Activated CD4-positive, alpha-beta T cell treated with anti-CD3 and anti-CD28 coated beads, Interleukin-2, amount 50 U/mL, for 1 hour (primary cell): ENCODE data around the gene HRC.
"Not testable (repeated sequence)": the region's sequence is repeated elsewhere in the genome, so short reads cannot be mapped to it uniquely, and the experiment has no call there.

Experiments used
- DNase-seq: peaks from one replicate; pipeline ENCODE4 v3.0.0-alpha.2; 2020

Gene HRC

GRCh38 chr19:49155005-49155819, at the start of gene HRC:
TSS of gene HRC (minus strand) at chr19:49155396. CDS start at chr19:49155237, 159 bp downstream.
- no peak for DNase-seq

GRCh38 chr19:49201042-49201441, 45.8 kb upstream of the HRC start:
- no peak for DNase-seq

GRCh38 chr19:49200238-49200862, 45.2 kb upstream of the HRC start:
- DNase-seq, result peak; percentile 5

- no peak for DNase-seq
These were observed 41.5 kb upstream of the HRC start for GRCh38 chr19:49196527-49197240.

GRCh38 chr19:49194408-49194807, 39.2 kb upstream of the HRC start:
- no peak for DNase-seq

GRCh38 chr19:49193822-49194394, 38.7 kb upstream of the HRC start:
- DNase-seq, result no peak

GRCh38 chr19:49190781-49191180, 35.6 kb upstream of the HRC start:
- DNase-seq, result no peak

GRCh38 chr19:49189259-49189658, 34.1 kb upstream of the HRC start:
- no peak for DNase-seq

- DNase-seq, result no peak
These were observed 33.5 kb upstream of the HRC start for GRCh38 chr19:49188626-49189200.

GRCh38 chr19:49186108-49186507, 30.9 kb upstream of the HRC start:
- no peak for DNase-seq

GRCh38 chr19:49182848-49183375, 27.7 kb upstream of the HRC start:
- no peak for DNase-seq

GRCh38 chr19:49182010-49182847, 27.0 kb upstream of the HRC start:
- DNase-seq, result not testable (repeated sequence)

GRCh38 chr19:49180659-49181058, 25.5 kb upstream of the HRC start:
- DNase-seq, result no peak

- no peak for DNase-seq
These were observed 18.0 kb upstream of the HRC start for GRCh38 chr19:49173198-49173597.

- no peak for DNase-seq
These were observed 13.2 kb upstream of the HRC start for GRCh38 chr19:49168421-49168820.

GRCh38 chr19:49167857-49168409, 12.7 kb upstream of the HRC start:
- DNase-seq, result no peak

- DNase-seq, result no peak
These were observed 10.7 kb upstream of the HRC start for GRCh38 chr19:49165865-49166301.

- no peak for DNase-seq
These were observed 10.0 kb upstream of the HRC start for GRCh38 chr19:49165111-49165750.

- no peak for DNase-seq
These were observed 6.8 kb upstream of the HRC start for GRCh38 chr19:49161987-49162386.

- no peak for DNase-seq
These were observed 5.4 kb upstream of the HRC start for GRCh38 chr19:49160450-49161189.
